UCSD-AML1 (cell line): ENCODE results near the gene LPGAT1.
"Not testable (repeated sequence)": the region's sequence is repeated elsewhere in the genome, so short reads cannot be mapped to it uniquely, and the experiment has no call there.

Experiments
- DNase-seq: peaks from one replicate; lab custom pipeline; 2025; ENCODE audit not compliant: unreplicated experiment; lab: John Stamatoyannopoulos, UW

The LPGAT1 gene, protein sequence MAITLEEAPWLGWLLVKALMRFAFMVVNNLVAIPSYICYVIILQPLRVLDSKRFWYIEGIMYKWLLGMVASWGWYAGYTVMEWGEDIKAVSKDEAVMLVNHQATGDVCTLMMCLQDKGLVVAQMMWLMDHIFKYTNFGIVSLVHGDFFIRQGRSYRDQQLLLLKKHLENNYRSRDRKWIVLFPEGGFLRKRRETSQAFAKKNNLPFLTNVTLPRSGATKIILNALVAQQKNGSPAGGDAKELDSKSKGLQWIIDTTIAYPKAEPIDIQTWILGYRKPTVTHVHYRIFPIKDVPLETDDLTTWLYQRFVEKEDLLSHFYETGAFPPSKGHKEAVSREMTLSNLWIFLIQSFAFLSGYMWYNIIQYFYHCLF

DNA sequence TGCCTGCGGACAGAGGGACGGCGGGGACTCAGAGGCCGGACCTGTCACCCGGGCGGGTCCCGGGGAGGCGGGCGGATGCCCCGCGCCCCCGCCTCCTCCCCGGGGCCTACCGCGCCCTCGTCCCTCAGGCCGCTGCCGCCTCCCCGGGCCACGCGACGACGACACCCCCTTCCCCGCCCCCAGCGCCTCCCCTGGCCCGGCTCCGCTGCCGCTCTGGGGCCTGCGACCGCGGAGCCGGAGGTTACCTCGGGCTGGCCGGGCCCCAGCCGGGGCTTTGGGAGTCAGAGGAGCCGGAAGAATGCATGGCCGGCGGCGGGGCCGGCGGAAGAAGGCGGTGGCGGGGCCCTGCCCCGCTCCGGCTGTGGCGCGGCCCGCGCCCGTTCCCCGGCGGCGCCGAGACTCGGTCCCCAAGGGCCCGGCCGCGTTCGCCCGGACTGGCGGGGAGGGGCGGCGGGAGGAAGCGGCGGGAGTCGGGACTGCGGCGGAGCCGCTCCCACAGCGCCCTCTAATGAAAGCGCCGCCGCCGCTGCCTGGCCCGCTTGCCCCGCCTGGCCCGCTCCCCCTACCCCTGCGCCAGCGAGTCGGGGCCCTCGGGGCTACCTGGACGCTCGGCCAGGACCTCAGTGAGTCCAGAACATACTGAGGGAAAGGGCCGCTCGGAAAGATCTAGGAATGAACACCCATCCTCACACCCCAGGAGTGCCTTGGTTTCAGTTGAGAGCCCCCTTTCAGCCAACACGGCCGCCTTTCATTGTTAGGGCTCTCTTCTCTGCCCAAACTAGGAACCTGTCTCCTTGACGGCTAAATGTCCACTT, at the start of gene LPGAT1:
Gene LPGAT1 (minus strand): TSS at position 436 of the 815 bp plus-strand sequence. CDS start 1,467 bp downstream, outside the sequence.
- DNase-seq = peak; percentile 85

DNA sequence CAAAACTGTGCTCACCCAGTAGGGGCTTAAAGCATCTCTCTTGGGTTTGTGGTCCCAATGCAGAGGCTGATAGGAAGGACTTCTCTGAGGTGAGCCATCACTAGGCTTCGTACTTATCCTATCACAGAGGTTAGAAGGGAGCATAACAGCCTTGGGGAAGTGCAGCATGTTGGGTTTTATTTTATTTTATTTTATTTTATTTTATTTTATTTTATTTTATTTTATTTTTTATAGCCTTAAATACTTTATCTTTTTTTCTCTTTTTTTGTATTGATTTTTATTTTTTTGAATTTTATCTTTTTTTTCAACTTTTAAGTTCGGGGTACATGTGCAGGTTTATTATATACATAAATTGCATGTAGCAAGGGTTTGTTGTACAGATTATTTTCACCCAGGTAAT, 48.9 kb upstream of the LPGAT1 start:
- DNase-seq = no peak

DNA sequence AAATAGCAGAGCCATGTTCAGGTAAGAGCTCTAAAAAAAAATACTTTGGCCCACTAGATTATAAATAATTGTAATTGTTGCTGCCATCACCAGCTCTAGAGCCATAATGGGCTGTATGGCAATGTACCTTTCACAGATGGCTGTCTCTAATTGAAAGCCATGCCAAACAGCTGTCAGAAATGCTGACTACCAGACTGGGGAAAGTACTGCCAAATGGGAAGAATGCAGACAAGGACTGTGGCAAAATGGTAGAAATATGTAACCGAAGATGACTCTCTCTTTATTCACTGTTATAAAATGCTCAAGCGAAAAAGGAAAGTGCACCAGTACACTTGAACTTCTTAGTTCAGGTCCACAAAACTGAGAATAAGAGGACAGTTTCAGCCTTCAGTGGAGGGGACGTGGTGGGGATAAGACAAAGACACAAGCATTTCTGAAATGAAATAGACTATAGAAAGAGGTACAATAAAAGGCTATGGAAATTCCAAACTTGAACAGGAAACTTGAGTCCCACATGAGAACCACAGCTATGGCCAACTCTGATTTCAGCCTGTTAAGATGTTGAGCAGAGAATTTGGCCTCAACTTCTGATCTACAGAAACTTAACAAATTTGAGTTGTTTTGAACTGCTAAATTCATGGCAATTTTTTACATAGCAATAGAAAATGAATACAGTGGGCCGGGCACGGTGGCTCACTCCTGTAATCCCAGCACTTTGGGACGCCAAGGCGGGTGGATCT, 46.5 kb upstream of the LPGAT1 start:
- DNase-seq = no peak

DNA sequence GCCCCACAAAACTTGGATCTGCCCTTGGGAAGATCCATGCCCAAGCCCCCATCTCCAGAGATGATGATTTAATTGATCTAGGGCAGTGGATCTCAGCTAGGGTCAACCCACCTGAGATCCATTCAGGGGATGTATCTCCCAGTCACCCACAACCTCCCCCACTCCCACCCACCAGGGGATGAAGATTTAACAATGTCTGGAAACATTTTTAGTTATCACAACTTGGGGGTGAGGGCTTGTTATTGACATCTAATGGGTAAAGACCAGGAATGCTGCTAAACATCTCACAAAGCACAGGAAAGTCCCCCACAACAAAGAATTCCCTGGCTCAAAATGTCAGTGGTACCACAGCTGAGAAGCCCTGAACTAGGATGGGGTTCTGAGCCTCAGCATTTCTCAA, 45.0 kb upstream of the LPGAT1 start:
- DNase-seq = no peak

DNA sequence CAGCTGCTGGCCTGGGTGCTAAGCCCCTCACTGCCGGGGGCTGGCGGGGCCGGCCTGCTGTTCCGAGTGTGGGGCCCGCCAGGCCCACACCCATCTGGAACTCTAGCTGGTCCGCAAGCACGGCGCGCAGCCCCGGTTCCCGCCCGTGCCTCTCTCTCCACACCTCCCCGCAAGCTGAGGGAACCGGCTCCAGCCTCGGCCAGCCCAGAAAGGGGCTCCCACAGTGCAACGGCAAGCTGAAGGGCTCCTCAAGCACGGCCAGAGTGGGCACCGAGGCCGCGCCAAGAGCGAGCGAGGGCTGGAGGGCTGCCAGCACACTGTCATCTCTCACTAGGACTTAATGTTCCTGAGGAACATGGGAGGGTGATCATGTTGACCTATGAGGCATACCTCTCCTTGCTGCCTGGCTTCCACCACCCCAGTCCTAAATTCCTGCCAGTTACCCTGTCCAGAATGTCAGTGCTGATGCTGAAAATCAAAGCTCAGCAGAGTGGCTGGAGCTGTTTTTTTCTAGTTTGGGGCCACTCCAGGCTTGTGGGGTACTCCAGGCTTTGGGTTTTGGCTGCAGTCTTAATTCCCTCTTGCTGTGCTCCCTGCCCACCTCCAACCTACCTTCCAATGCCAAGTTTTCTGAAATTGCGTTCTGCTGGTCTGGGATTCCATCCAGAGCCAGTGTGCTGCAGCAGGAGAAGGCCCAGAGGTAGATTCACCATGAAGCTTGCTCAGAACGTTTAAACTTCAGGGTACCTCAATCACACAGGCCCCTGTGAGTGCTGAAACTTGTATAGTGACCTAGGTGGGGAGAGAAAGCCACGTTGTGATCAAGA, 44.2 kb upstream of the LPGAT1 start:
- DNase-seq = no peak

DNA sequence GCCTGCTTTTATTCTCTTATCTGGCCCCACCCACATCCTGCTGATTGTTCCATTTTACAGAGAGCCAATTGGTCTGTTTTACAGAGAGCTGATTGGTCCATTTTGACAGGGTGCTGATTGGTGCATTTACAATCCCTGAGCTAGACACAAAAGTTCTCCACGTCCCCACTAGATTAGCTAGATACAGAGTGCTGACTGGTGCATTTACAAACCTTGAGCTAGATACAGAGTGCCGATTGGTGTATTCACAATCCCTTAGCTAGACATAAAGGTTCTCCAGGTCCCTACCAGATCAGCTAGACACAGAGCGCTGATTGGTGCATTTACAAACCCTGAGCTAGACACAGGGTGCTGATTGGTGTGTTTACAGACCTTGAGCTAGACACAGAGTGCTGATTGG, 43.2 kb upstream of the LPGAT1 start:
- not testable (repeated sequence) for DNase-seq

DNA sequence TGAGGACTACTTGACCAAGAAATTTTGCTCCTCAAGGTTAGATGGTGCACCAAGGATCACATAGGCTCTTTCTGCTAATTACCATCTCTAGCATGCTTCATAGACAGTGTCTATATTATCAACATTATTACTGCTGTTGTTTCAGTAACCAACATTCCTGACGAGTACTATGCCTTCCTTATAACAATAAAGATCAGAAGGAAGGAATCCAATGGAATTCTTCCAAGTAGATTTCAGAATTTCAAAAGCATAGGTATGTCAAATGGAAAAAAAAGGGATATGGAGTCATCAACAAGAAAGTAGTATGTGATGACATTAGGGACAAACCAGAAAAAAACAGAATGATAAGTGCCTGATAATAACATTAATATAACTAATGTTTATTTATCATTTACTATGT, 39.6 kb upstream of the LPGAT1 start:
- no peak for DNase-seq

DNA sequence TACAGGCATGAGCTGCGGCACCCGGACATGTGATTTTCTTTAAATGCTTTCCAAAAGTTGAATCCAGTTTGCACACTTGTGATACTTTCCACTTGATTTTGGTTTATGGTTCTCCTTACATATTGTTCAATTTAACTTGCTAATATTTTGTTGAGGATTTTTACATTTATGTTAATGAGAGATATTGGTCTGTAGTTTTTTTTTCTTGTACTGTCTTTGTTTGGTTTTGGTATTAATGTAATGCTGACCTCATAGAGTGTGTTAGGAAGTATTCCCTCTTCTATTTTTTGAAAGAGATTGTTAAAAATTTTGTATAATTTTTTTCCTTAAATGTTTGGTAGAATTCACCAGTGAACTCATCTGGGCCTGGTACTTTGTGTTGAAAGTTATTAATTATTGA, 34.6 kb upstream of the LPGAT1 start:
- DNase-seq = no peak

DNA sequence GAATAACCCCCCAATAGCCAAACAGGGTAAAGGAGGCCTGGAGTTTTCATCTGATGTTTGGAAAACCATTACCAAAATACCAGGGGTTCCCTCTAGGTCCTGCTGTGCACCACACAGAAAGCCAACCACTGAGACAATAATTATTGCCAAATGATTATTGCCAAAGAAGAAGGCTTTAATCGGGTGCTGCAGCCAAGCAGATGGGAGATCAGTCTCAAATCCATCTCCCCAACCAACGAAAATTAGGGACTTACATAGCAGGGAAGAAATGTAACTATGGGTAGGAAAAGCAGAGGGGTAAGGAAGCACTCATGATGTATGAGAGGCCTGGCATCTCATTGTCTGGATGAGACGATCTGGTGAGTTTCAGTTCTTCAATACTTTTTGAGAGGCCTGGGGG, 28.8 kb upstream of the LPGAT1 start:
- no peak for DNase-seq

DNA sequence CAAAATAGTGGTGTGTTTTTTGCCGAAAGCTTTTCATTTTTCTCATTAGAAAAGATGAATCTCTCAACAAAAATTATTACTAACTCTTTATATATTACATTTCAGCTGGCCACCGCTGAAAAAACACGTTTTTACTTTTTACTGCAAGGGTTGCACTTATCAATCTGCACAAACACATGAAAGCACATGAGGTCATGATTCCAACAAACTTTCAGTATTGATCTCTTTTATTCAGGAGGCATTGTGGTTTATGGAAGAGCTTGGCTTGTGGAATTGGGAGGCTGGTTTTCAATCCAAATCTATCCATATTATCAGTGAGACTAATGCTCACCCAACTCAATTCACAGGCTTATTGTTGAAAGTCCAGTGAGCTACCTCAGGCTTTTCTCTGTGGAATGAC, 20.6 kb upstream of the LPGAT1 start:
- no peak for DNase-seq

DNA sequence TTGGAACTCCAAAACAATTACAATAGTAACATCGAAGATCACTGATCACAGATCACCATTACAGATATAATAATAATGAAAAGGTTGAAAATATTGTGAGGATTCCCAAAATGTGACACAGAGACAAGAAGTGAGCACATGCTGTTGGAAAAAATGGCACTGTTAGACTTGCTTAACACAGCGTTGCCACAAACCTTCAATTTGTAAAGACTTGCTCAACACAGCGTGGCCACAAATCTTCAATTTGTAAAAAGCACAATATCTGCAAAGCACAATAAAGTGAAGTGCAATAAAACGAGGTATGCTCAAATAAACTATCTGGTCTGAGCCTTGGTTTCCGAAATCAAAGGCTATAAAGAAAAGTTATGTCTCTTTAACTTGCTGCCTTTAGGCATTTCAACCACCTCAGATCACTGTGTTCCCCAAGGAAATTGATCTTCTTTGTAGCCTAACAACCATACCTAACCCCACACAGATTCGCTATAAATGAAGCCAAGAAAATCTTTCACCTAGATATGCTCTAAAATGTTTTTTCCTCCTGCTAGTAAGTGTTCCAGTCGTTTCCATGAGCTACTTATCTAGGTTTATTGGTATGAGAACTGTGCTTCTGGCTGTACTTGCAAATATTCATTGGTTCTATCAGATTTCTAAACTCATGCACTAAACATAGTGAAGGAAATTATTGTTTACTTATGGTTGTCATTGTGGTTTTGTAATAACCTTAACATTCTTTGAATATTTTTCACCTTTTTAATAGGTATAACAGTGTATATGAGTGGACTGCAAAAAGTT, 13.1 kb upstream of the LPGAT1 start:
- DNase-seq = no peak

DNA sequence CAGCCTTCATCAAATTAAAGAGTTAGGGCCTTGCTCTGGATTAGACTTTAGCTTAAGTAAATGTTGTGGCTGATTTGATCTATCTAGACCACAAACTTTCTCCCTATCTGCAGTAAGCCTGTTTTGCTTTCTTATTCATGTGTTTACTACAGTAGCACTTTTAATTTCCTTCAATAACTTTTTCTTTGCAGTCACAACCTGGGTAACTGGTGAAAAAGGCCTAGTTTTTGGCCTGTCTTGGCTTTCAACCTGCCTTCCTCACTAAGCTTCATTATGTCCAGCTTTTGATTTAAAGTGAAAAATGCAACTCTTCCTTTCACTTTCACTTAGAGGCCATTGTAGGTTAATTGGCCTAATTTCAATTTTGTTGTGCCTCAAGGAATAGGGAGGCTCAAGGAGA, 12.5 kb upstream of the LPGAT1 start:
- no peak for DNase-seq

DNA sequence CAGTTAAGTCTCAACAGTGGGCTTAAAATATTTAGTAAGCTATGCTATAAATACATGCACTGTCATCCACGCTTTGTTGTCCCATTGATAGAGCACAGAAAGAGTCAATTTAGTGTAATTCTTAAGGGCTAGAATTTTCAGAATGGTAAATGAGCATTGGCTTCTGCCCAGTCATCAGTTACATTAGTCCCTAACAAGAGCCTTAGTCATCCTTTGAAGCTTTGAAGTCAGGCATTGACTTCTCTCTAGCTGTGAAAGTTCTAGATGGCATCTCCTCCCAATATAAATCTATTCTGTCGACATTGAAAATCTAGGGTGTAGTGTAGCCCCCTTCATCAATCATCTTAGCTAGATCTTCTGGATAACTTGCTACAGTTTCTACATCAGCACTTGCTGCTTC, 12.0 kb upstream of the LPGAT1 start:
- no peak for DNase-seq

DNA sequence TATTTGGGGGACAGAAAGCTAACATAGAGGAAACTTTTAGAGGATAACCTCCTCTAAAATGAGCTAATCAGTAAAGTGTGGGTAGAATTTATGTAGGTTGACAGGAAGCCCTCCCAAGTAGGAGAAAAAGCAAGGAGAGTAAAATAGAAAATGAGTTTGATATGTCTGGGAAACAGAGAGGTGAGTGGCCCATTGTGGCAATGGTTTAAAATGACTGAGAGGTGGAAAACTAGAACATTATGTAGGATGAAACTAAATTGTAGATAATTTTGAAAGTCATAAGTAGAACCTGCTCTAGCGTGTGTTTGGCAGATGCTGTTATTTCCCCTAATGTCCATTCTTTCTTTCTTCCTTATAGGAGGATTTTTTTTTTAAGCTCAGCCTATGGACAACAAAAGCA, 8.5 kb upstream of the LPGAT1 start:
- no peak for DNase-seq

DNA sequence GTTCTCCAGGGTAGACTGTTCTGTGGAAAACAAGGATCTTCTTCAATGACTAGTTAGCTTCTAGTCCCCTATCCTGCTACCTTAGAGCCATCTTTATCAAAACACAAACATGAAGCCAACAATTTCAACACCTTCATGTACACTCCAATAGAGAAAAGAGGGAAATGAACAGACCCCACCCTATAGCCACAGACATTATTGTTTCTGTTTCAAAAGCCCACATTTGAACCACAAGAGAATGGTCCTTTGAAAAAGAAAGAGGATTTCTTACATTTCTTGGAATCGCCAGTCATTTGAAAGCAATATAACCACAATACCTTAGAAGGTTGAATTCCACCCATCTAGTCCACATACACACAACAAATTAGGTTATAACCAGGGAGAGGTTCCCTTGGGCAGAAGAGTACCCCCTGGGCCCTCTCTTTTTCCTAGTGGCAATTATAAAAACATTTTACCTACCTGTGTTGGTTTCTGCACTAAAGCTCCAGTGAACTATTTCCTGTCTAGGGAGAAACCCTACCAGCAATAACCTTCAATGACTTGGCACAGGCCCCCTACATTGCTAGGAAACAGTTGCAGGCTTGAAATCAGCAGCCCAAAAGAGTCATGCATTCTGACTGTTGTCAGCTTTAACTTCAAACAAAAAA, 2.7 kb upstream of the LPGAT1 start:
- DNase-seq = no peak

DNA sequence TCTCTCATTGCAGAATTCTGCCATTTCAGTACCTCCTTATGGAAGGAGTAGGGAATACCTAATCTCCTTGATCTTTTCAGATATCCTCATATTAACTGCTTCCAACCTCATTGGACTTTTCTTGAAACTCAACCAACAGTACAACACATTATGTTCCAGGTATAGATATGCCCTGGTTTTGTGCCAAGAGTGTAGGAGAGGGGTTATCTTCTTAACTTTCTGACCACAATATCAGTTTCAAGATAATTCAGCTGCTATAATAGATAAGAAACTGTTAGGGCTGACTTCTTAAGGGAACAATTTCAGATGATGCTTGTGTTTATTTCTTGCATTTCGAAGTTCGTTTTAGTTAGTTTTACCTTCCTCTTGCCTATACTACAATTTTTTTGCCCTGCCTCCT, 2.1 kb upstream of the LPGAT1 start:
- no peak for DNase-seq

DNA sequence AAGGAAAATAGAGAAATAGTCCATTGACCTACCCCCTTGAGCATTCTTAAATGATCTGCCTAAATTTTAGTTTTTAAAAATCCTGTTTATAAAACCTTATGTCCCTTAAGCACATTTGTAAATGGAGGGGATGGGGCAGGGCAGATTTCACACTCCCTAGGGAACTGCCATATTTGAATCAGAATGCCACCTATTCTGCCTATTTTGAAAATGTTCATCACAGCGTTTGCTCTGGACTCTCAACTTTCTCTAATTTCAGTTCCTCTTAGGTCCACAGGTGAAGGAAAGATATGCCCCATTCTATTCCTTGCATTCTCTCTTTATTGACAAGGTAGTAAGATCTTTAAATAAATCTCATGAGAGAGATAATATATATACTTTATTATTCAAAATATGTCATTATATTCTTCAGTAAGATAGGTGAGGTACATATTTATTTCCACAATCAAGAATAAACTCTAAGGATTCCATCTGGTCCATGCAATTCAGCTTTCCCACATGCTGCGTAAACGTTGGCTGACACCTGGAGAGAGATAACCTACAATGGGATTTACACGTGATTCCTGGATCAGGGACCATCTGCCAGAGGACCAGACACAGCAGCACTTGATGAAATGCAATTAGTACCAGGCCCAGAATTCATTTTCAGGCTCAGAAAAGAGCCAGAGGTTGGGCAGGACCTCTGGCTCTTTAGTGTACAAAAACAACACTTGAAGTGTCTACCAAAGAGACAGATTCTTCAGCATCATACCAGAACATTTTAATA, 1.2 kb upstream of the LPGAT1 start:
- DNase-seq = no peak

DNA sequence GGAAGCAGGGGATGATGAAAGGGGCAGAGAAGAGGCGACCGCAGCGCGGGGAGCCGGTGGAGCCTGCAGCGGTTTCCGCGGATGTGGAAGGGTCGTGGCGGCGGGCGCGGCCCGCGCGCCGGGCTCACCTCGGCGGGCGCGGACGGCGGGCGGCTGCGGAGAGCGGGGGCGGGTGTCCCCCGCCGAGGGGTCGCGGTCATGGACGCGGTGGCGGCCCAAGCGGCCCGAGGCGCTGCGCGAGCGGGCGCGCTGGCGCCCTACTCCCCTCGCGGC, 572 bp downstream of the LPGAT1 start:
- no peak for DNase-seq
